ENCODE data around the gene TRIM69.

DNA sequence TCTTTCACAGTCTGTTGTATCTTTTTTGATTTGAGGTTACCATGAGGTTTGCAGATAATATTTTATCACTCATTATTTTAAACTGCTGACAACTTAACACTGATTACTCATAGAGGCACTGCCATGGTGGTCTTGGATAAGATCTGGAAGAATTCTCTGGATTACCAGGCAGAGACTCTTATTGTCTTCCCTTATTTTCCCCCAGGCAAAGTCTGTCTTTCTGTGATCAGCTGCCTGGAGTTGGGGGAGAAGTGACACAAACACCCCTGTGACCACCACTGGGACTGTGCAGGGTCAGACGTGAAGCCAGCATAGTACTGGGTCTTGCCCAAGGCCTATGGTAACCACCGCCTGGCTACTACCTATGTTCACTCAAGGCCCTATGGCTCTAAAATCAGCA lies 29.9 kb upstream of the TRIM69 start:
- TF ChIP-seq, protein P1, sequence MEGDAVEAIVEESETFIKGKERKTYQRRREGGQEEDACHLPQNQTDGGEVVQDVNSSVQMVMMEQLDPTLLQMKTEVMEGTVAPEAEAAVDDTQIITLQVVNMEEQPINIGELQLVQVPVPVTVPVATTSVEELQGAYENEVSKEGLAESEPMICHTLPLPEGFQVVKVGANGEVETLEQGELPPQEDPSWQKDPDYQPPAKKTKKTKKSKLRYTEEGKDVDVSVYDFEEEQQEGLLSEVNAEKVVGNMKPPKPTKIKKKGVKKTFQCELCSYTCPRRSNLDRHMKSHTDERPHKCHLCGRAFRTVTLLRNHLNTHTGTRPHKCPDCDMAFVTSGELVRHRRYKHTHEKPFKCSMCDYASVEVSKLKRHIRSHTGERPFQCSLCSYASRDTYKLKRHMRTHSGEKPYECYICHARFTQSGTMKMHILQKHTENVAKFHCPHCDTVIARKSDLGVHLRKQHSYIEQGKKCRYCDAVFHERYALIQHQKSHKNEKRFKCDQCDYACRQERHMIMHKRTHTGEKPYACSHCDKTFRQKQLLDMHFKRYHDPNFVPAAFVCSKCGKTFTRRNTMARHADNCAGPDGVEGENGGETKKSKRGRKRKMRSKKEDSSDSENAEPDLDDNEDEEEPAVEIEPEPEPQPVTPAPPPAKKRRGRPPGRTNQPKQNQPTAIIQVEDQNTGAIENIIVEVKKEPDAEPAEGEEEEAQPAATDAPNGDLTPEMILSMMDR (IDR thresholded peaks at IDR 0.05; ENCODE audit: low read length): no peak
- no peak for TF ChIP-seq EZH2 (IDR thresholded peaks at IDR 0.05; ENCODE audit: borderline replicate concordance, low read length)

Measured in OCI-LY1 (cell line).